GM18873 (cell line): ENCODE results near the gene IDE.
"Not testable (repeated sequence)": the region's sequence is repeated elsewhere in the genome, so short reads cannot be mapped to it uniquely, and the experiment has no call there.

Experiments
- ATAC-seq: cut with Tn5 transposase; IDR thresholded peaks from one replicate; pipeline ENCODE4 v1.9.1; 2021; ENCODE audit warnings: mild to moderate bottlenecking, moderate library complexity, moderate number of reproducible peaks; ENCODE audit not compliant: unreplicated experiment, low FRiP score

IDE gene

DNA sequence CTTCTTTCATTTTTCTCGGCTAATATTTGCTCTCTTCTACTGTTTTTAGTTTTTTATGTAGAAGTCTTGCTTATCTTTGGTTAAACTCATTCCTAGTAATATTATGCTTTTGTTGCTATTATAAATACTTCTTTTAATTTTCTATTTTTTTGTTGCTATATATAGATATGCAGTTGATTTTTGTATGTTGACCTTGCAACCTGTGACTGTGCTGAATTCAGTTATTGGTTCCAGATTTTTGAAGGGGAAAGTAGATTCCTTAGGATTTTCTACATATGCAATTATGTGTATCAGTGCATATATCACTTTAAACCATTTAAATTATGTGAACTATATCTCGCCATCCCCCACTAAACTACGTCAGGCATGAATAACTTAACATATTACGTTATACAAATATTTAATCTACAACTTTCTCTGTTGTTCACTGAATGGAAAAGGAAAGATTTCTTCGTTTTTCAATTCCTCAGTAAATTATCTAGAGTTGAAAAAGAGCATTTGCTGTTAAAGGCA, 71.5 kb downstream of the IDE start:
- no peak for ATAC-seq

DNA sequence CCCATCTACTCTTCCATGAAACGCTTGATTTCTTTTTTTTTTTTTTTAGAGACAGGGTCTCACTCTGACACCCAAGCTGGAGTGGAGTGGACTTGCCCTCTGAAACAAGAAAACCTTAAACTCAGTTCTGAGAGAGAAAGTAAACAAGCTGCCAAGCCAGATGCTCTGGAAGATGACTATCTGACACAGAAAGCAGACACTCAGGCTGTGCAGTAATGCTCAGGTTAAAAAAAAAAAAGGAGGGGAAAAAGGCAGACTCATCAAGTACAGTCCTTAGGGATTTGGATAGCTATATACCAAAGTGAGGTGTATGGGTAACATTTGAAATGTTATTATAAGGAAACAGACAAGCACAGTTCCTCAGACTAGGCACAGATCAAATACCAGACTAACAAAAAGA, 80.5 kb downstream of the IDE start:
- ATAC-seq, result no peak

DNA sequence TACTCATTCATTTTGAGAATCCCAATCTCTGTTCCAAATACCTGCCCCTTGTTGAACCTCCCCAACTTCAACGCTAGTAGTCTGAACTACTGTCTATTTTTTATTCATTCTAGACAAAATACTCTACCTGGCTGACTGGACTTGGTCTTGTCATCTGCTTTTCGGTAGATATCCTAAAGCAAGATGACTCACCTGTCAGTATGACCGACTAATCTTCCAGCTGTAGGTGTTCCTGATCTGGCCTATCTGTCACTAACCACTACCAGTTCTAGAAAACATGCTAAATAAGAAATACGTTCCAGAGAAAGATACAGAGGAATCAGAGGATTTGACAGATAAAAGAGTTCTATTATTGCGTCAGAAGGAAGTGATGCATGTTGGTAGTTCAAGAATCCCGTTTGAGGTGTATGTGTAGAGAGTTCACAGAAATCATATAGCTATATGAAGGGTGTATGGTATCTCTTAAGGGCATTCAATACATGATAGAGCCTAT, 81.1 kb downstream of the IDE start:
- ATAC-seq, result no peak

- ATAC-seq, result no peak
These were observed 83.5 kb downstream of the IDE start for GRCh38 chr10:92490387-92490786.

- no peak for ATAC-seq
These were observed 87.3 kb downstream of the IDE start for GRCh38 chr10:92486637-92487036.

DNA sequence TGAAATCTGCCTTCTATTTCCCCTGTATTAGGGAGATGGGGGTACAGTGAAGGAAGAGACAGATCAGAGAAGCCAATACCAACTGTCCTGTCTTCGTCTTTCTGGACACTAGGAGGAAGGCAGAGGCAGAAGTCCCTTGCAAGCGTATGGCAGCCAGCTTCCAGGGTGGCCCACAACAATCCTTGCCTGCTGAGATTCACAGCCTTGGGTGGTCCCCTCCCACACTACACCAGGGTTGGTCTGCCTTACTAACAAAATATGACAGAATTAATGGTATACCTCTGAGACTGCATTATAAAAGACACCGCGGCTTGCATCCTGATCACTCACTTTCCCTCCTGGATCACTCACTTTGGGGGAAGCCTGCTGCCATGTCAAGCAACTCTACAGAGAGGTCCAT, 90.4 kb downstream of the IDE start:
- no peak for ATAC-seq

DNA sequence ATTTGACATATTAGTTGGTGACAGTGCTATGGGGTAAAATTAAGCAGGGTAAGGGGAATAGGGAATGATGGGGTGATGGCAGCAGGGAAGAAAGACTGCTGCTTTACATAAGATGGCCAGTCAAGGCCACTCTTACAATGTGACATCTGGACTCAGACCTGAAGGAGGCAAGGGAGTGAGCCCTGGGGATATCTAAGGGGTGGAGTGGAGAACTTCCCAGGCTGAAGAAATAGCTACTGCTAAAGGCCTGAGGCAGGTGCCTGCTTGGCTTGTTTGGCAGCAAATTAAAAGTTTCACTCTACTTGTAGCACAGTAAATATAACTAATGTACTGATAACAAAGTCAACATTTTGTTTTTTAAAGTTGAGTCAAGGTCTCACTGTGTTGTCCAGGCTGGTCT, 93.5 kb downstream of the IDE start:
- ATAC-seq, result no peak

DNA sequence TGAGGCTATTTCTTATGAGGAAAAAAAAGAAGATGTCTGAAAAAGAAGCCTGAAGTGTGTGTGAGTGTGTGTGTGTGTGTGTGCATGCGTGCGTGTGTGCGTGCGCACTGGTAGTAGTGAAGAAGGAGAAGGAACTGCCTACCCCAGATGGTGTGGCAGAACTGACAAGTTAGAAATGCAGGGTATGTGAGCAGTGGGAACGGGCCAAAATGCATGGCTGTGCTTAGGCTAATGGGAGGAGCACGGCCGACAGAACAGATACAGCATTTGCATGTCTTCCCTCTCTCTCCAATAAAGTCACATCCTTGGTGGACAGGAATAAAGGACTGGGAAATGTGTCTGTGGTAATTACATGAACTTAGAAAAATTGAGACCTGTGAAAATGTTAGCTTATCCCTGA, 94.3 kb downstream of the IDE start:
- no peak for ATAC-seq

DNA sequence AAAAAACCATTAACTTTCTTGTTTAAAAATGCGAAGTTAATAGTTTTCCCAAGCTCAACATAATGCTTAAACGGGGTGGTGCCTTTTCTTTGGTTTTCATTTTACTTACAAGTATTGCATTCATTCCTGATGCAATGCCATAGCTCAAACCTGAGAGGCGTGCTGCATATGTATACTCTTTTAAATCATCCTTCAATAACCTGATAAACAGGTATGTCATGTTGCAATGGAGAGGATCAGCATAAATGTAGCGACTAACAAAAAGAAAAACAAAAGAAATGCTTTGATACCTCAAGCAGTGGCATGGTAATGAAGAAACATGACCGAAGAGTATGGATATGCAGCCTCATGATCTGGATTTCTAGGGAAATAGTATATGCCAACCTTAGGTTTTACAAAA, 95.4 kb downstream of the IDE start:
- no peak for ATAC-seq

- no peak for ATAC-seq
These were observed 98.5 kb downstream of the IDE start for GRCh38 chr10:92475357-92475868.

- ATAC-seq, result no peak
These were observed 103.9 kb downstream of the IDE start for GRCh38 chr10:92470026-92470425.

DNA sequence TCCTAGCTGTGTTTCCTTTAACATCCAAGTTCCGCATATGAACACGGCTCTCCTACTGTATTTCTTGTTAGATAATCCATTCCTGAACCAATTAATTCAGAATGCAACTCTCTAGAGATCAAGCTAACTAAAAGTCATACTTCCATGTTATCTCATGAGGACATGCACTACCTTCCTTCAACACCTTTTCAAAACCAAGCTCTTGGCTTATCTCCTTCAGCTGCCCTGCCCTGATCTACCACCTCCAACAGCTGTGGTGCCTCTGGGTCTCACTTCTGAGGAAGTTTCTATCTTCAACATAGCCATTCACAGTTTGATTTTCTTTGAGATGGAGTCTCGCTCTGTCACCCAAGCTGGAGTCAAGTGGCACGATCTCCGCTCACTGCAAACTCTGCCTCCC, 109.5 kb downstream of the IDE start:
- ATAC-seq, result no peak

DNA sequence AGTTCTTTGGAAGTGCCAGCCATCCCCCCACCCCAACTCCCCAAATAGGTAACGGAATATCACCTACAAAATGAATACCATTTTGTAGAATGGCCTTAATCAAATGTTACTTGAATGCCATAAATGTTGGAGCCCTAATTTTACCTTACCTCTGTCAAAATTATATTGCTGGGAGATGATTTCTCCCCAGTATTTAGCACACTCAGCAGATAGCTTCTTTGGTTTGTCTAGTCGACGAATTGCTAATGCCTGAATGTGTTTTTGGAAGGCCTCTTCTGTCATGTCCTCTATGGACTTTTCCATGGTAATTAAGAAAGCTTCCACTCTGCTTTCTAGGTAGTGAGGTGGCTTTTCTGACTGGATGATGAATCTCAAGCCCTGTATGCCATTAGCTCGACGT, 110.3 kb downstream of the IDE start:
- ATAC-seq, result no peak

GRCh38 chr10:92454955-92455354, 118.9 kb downstream of the IDE start:
- ATAC-seq, result not testable (repeated sequence)

GRCh38 chr10:92452313-92452712, 121.6 kb downstream of the IDE start:
- ATAC-seq, result no peak

GRCh38 chr10:92451431-92451830, 122.5 kb downstream of the IDE start:
- ATAC-seq, result no peak

DNA sequence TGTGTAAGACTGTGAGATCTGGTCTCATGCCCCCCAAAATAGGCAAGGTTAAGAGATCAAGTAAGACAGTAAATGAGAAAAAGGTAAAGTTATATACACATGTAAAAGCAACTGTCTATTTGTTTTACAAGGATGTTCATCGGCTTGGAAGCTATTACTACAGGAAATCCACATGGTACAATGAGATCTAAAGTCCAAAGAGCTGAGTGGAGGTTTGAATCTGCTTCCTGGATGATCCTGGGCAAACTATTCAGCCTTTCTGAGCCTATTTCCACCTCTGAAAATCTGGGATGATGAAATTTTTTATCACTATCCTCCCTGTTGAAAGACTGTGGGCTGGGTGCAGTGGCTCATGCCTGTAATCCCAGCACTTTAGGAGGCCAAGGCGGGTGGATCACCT, 123.0 kb downstream of the IDE start:
- ATAC-seq, result no peak

- ATAC-seq, result no peak
These were observed 133.3 kb downstream of the IDE start for GRCh38 chr10:92440578-92440977.

DNA sequence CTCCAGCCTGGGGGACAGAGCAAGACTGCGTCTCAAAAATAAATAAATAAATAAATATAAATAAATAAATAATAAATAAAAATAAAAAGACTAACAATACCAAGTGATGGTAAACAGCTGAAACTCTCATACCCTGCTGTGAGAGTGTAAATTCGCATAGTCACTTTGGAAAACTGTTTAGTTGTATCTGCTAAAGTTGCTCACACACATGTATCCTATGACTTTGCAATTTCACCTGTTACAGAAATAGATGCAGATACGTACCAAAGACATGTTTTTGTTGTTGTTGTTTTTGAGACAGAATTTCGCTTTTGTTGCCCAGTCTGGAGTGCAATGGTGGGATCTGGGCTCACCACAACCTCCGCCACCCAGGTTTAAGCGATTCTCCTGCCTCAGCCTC, 135.7 kb downstream of the IDE start:
- ATAC-seq, result no peak

DNA sequence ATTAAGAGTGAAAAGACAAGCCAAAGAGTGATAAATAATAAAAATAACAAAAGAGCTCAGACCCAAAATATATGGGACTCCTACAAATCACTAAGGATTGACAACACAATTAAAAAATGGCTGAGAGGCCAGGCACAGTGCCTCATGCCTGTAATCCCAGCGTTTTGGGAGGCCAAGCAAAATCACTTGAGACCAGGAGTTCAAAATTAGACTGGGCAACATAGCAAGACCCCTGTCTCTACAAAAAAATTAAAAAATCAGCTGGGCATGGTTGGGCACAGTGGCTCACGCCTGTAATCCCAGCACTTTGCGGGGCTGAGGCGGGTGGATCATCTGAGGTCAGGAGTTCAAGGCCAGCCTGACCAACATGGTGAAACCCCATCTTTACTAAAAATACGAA, 137.3 kb downstream of the IDE start:
- ATAC-seq, result no peak

DNA sequence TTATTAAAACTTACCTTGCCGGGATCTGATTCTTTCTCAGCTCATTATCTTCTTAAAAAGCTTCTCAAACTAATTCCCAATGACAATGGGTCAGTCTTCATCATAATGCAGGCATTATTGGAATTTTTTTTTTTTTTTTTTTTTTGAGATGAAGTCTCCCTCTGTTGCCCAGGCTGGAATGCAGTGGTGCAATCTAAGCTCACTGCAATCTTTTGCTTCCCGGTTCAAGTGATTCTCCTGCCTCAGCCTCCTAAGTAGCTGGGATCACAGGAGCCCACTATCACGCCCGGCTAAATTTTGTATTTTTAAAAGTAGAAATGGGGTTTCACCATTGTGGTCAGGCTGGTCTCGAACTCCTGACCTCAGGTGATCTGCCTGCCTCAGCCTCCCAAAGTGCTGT, 137.8 kb downstream of the IDE start:
- ATAC-seq, result not testable (repeated sequence)

DNA sequence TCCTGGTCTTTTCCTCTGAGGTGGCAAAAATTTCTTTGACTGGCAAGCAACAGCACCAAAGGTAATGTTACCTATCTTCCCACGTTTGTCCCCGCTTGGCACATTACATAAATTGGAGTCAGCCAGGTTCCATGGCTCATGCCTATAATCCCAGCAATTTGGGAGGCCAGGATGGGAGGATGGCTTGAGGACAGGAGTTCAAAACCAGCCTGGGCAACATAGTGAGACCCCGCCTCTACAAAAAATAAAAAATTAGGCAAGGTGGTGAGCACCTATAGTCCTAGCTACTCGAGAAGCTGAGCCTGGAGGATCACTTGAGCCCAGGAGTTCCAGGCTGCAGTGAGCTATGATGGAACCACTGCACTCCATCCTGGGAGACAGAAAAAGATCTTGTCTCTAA, 139.5 kb downstream of the IDE start:
- ATAC-seq, result no peak

DNA sequence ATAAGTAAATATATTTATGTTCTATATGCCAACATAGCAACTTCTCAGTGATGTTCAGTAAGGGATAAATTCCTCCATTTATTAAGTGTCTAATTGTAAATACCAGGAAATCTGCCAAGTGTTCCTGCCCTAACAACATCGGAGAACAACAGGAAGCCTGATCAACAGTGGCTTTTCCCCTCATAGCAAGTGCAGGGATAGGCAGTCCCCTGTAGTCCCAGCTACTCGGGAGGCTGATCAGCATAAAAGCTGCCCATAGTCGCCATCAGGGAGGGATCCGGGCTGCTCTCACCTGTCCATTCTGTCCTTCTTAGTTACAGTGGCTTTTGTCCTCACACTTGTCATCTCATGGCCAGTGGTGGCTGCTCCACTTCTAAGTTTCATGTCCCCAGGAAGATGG, 141.3 kb downstream of the IDE start:
- ATAC-seq, result no peak
